PC-3 (cell line): ENCODE measurements around the gene C11orf71. TPM values are rescaled to one million over a fixed set of nuclear protein-coding genes. Genes with fewer than 3 reads are reported as not detected.

ENCODE experiments used
- ATAC-seq: fragments of 200-7000 bp; cut with Tn5 transposase; 2 replicates; pipeline ENCODE4 v1.9.1; 2020; ENCODE audit warnings: mild to moderate bottlenecking, moderate library complexity
- BruUV-seq: library from RNA; stranded (reverse); fragments of 400-500 nt; replicated peaks from 2 replicates; lab custom pipeline; 2021; lab: Mats Ljungman, UMichigan
- CTCF ChIA-PET: fragments of 300-600 bp; sonication (Branson Sonifier 250); formaldehyde crosslinking; loops from one replicate; lab custom pipeline; 2022; ENCODE audit warnings: antibody characterized with exemption; lab: Charles Lee
- POLR2A ChIA-PET: fragments of 300-600 bp; sonication (Branson Sonifier 250); formaldehyde crosslinking; loops from one replicate; lab custom pipeline; 2022; ENCODE audit warnings: antibody characterized with exemption; ENCODE audit not compliant: unreplicated experiment; lab: Charles Lee
- DNase-seq: peaks from one replicate; pipeline ENCODE4 v3.0.0-alpha.2; 2015
- H2AFZ ChIP-seq: fragments of 300-600 bp; sonication (generic); 2 replicates; pipeline ENCODE4 v1.6.0; 2016; ENCODE audit warnings: antibody characterized with exemption, low read length
- H3F3A ChIP-seq: fragments of 300-600 bp; sonication (generic); one replicate; pipeline ENCODE4 v1.6.0; 2017; ENCODE audit warnings: antibody characterized with exemption, low read length, control low read depth, mild to moderate bottlenecking; ENCODE audit not compliant: unreplicated experiment
- H3K27ac ChIP-seq: fragments of 300-600 bp; sonication (generic); 2 replicates; pipeline ENCODE4 v1.5.1; 2016; ENCODE audit warnings: mild to moderate bottlenecking, low read length
- H3K27me3 ChIP-seq: fragments of 300-600 bp; sonication (generic); 2 replicates; pipeline ENCODE4 v1.6.1; 2016; ENCODE audit warnings: low read length, mixed read lengths
- H3K36me3 ChIP-seq: fragments of 300-600 bp; sonication (generic); 2 replicates; pipeline ENCODE4 v1.6.1; 2016; ENCODE audit warnings: low read depth, mixed run types, low read length, mixed read lengths
- H3K4me1 ChIP-seq: fragments of 300-600 bp; sonication (generic); 2 replicates; pipeline ENCODE4 v1.5.1; 2016; ENCODE audit warnings: low read length; ENCODE audit not compliant: insufficient read depth
- H3K4me2 ChIP-seq: fragments of 300-600 bp; sonication (generic); 2 replicates; pipeline ENCODE4 v1.6.0; 2016; ENCODE audit warnings: low read length
- H3K4me3 ChIP-seq: fragments of 300-600 bp; sonication (generic); 2 replicates; pipeline ENCODE4 v1.5.1; 2016; ENCODE audit warnings: mild to moderate bottlenecking, low read length, mixed read lengths
- H3K79me2 ChIP-seq: fragments of 300-600 bp; sonication (generic); 2 replicates; pipeline ENCODE4 v1.6.1; 2017; ENCODE audit warnings: low read length, mixed read lengths
- H3K9ac ChIP-seq: fragments of 300-600 bp; sonication (generic); 2 replicates; pipeline ENCODE4 v1.6.0; 2016; ENCODE audit warnings: mild to moderate bottlenecking, low read length
- H3K9me2 ChIP-seq: fragments of 300-600 bp; sonication (generic); replicated peaks from 2 replicates; pipeline ENCODE4 v1.6.1; 2016; ENCODE audit warnings: mixed run types, low read length, mixed read lengths
- H3K9me3 ChIP-seq: fragments of 300-600 bp; sonication (generic); 2 replicates; pipeline ENCODE4 v1.6.1; 2016; ENCODE audit warnings: low read length, mixed read lengths
- H4K20me1 ChIP-seq: fragments of 300-600 bp; sonication (generic); 2 replicates; pipeline ENCODE4 v1.6.1; 2016; ENCODE audit warnings: low read length, mixed read lengths
- CTCF ChIP-seq: fragments of 300-600 bp; sonication (generic); conservative IDR thresholded peaks from 2 replicates; pipeline ENCODE4 v1.5.1; 2017; ENCODE audit warnings: antibody characterized with exemption, low read depth, mild to moderate bottlenecking, low read length
- EZH2 ChIP-seq: fragments of 300-600 bp; sonication (generic); IDR thresholded peaks from one replicate; pipeline ENCODE4 v1.6.1; 2017; ENCODE audit warnings: antibody characterized with exemption, mild to moderate bottlenecking, low read length; ENCODE audit not compliant: unreplicated experiment
- EZH2phosphoT487 ChIP-seq: fragments of 300-600 bp; sonication (generic); IDR thresholded peaks from 2 replicates; pipeline ENCODE4 v1.6.1; 2018; ENCODE audit warnings: mild to moderate bottlenecking, antibody characterized with exemption, low read length, borderline replicate concordance
- intact Hi-C: fragments of 100-400 bp; cut with micrococcal nuclease; formaldehyde crosslinking; loops from 2 replicates; pipeline ENCODE4 v1.9.0; 2023
- total RNA-seq: library from RNA; depleted of rRNA; stranded (reverse); fragments of >200 nt; gene quantifications from 2 replicates; pipeline ENCODE4 v1.2.3, GENCODE V29; 2014

The C11orf71 gene
- total RNA-seq, 1 experiment from 2014 or later, result 8.1 TPM

DNA sequence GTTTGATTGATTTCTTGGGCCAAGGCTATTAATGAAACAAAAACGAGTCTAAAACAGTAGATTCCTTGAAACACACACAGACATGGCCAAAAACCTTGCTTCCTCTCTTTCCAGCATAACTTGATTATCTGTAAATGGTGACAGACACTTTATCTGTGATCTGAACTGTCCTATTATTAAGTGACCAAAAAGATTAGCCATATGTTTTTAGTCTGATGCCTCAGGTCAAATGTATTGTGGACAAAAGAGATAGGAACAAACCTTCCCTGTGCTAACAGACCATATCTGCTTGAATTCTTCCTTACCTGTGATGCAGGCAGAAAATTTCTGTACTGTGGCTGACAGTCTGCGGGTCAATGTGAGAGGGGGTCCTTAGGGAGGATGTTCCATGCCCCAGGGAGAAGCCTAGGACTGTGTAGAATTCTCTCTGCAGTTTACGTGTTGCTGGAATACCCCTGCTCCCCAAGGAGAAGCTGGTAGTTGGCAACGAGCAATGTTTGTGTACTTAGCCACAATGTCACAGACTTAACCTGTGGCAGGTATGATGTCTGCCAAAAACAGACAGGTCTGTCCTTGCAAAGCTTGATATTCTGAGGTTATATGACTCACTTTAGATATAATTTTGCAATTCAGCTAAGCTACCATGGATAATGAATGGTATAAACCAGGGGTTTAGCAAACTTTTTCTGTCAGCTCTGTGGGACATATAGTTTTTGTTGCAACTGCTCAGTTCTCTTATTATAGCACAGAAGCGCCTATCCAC is 31.2 kb downstream of the C11orf71 start:
- Histone ChIP-seq H3K27ac (no peak overlapping the region), H3K9me3 (no peaks in the 10 kb centered on the region), H2AFZ (no peak overlapping the region), H3K36me3 (no peaks in the 10 kb centered on the region), H3K79me2 (no peaks in the 10 kb centered on the region), H3K4me1 (peaks cover 31% of the 10 kb centered on the region), H3K9ac (no peak overlapping the region), H3K9me2 (no peaks in the 10 kb centered on the region), H3K27me3 (peaks cover 3% of the 10 kb centered on the region; the same call in 1 of the 2 replicates), H3K4me2 (peak overlapping the region; percentile 32; the same call in 1 of the 2 replicates), H3F3A (no peaks in the 10 kb centered on the region), H4K20me1 (no peaks in the 10 kb centered on the region), H3K4me3 (no peak overlapping the region)
- ChIA-PET CTCF (no interaction called here), POLR2A (interaction anchor here (0.6 kb wide), 2 partner anchors 16 to 209 kb away, joined by 3 to 5 read pairs; no protein-coding TSS in a partner anchor)
- intact Hi-C loops, result no loop called here
- TF ChIP-seq EZH2, result no peak
- TF ChIP-seq CTCF, result no peak
- no peak for TF ChIP-seq EZH2phosphoT487
- ATAC-seq, result peak; percentile 21
- peak; percentile 80 for DNase-seq
- no TSS peak for BruUV-seq

GRCh38 chr11:114367244-114367957 is 32.9 kb downstream of the C11orf71 start:
- TF ChIP-seq EZH2, result no peak
- TF ChIP-seq EZH2phosphoT487, result no peak
- TF ChIP-seq CTCF, result no peak
- intact Hi-C loops, result no loop called here
- BruUV-seq, result no TSS peak
- H3K36me3 ChIP-seq, result no peaks in the 10 kb centered on the region
- ChIA-PET POLR2A (no interaction called here), CTCF (no interaction called here)
- peak overlapping the region; percentile 36 for H2AFZ ChIP-seq
- peaks cover 31% of the 10 kb centered on the region for H3K4me1 ChIP-seq
- H3K9me2 ChIP-seq, result no peaks in the 10 kb centered on the region
- DNase-seq (peak; percentile 34), ATAC-seq (peak; percentile 35)
- no peaks in the 10 kb centered on the region for H3K9me3 ChIP-seq
- 0 out of 2 replicates have a peak overlapping the region, but pooled peaks have one; percentile 1 for H3K27ac ChIP-seq
- peak overlapping the region; percentile 24; the same call in 1 of the 2 replicates for H3K4me3 ChIP-seq
- no peaks in the 10 kb centered on the region for H3K27me3 ChIP-seq
- no peak overlapping the region for H3K9ac ChIP-seq
- H3K4me2 ChIP-seq, result peak overlapping the region; percentile 70
- no peaks in the 10 kb centered on the region for H4K20me1 ChIP-seq
- H3F3A ChIP-seq, result no peaks in the 10 kb centered on the region
- H3K79me2 ChIP-seq, result no peaks in the 10 kb centered on the region
